Small intestine (tissue), 7 donors: Measurements from ENCODE around the gene POLR2I. TPM values are rescaled to one million over a fixed set of nuclear protein-coding genes. Genes with fewer than 3 reads are reported as not detected.

Experiments
- DNase-seq, 2 donors: peaks; one replicate each; pipeline versions ENCODE4 v3.0.0 to v3.0.0-alpha.2; 2013
- FAIRE-seq: peaks from 2 replicates; lab custom pipeline; 2012; peaks lifted over from hg19 to GRCh38; lab: Jason Lieb, UNC
- H3K27ac ChIP-seq, 3 donors: one replicate each; pipeline ENCODE4 v1.5.1; 2013; ENCODE audit warnings: low read length in 2 of 3, mild to moderate bottlenecking in 2 of 3, control low read depth in 1 of 3, inconsistent platforms in 1 of 3, low read depth in 1 of 3, moderate library complexity in 1 of 3
- H3K27me3 ChIP-seq, 3 donors: one replicate each; pipeline ENCODE4 v1.6.1; 2013; ENCODE audit warnings: low read length in 3 of 3, inconsistent platforms in 1 of 3; ENCODE audit not compliant: control insufficient read depth in 3 of 3, insufficient read depth in 3 of 3
- H3K36me3 ChIP-seq, 3 donors: one replicate each; pipeline ENCODE4 v1.6.1; 2013; ENCODE audit warnings: low read length in 3 of 3, inconsistent platforms in 1 of 3, low read depth in 1 of 3, mild to moderate bottlenecking in 1 of 3, moderate library complexity in 1 of 3; ENCODE audit not compliant: control insufficient read depth in 3 of 3, insufficient read depth in 2 of 3
- H3K4me1 ChIP-seq, 3 donors: one replicate each; pipeline ENCODE4 v1.6.1; 2013; ENCODE audit warnings: low read length in 2 of 3, inconsistent platforms in 1 of 3, low read depth in 1 of 3, mild to moderate bottlenecking in 1 of 3, moderate library complexity in 1 of 3; ENCODE audit not compliant: control insufficient read depth in 3 of 3, insufficient read depth in 2 of 3
- H3K4me3 ChIP-seq, 3 donors: one replicate each; pipeline ENCODE4 v1.5.1; 2013; ENCODE audit warnings: low read length in 3 of 3, control low read depth in 1 of 3, inconsistent platforms in 1 of 3, low read depth in 1 of 3, mild to moderate bottlenecking in 1 of 3, moderate library complexity in 1 of 3
- H3K9me3 ChIP-seq, 2 donors: one replicate each; pipeline ENCODE4 v1.6.1; 2013; ENCODE audit warnings: low read depth in 1 of 2, low read length in 1 of 2; ENCODE audit not compliant: control insufficient read depth in 2 of 2, insufficient read depth in 1 of 2
- WGBS, 3 donors: extraction: QIAGEN DNeasy Blood & Tissue Kit; methylation state at CpG; one replicate each; pipeline ENCODE4 v1.1.7; 2013; 5-methylcytosine and 5-hydroxymethylcytosine counted together
- polyA plus RNA-seq, 4 donors: library from polyadenylated mRNA; stranded (reverse) in 3 of 4; unstranded in 1 of 4; fragments of 200-250 nt in 3 of 4; fragments of 120-200 nt in 1 of 4; gene quantifications; one replicate each; pipeline versions ENCODE4 v1.2.1 to v1.2.3, GENCODE V29; 2013
- donor health status: healthy with polysubstance abuse.
- donor health status: control.
- donor health status: control.
- donor health status: Bipolar disorder and iron deficiency.
- donor health status: healthy.

POLR2I gene
- polyA plus RNA-seq, 4 donors = 46.5 to 77.5 (median 66.5) TPM

- DNase-seq (no peak), FAIRE-seq (no peak)
- Histone ChIP-seq H3K27ac (peak overlapping the region; percentile 68 to 78 (median 76)), H3K4me1 (no peaks in the 10 kb centered on the region), H3K27me3 (no peaks in the 10 kb centered on the region), H3K4me3 (peak overlapping the region in 2 of 3 donors; percentile 11 to 48), H3K9me3 (no peaks in the 10 kb centered on the region), H3K36me3 (peaks cover 12 to 69% (median 20%) of the 10 kb centered on the region in 3 donors)
- 65 to 93% (median 76%) methylated on average over 44 to 47 of the region's 47 CpGs for WGBS, 3 donors
These were observed 36.7 kb upstream of the POLR2I start for GRCh38 chr19:36151144-36152018.

GRCh38 chr19:36150586-36150985 is 35.9 kb upstream of the POLR2I start:
- Histone ChIP-seq H3K36me3 (peaks cover 17 to 77% (median 23%) of the 10 kb centered on the region in 3 donors), H3K4me3 (no peak overlapping the region), H3K9me3 (no peaks in the 10 kb centered on the region), H3K4me1 (no peaks in the 10 kb centered on the region), H3K27ac (peak overlapping the region in 1 of 3 donors; percentile 78), H3K27me3 (no peaks in the 10 kb centered on the region)
- no peak for FAIRE-seq
- 71 to 90% (median 89%) methylated on average over 5 of the region's 5 CpGs for WGBS, 3 donors
- no peak for DNase-seq

GRCh38 chr19:36149673-36150406 is 35.2 kb upstream of the POLR2I start:
- DNase-seq (no peak), FAIRE-seq (no peak)
- no peaks in the 10 kb centered on the region for H3K27me3 ChIP-seq
- no peaks in the 10 kb centered on the region for H3K4me1 ChIP-seq
- 82 to 84% (median 83%) methylated on average over 13 of the region's 13 CpGs for WGBS, 3 donors
- H3K9me3 ChIP-seq = no peaks in the 10 kb centered on the region
- H3K4me3 ChIP-seq = no peak overlapping the region
- no peak overlapping the region for H3K27ac ChIP-seq
- peaks cover 17 to 85% (median 25%) of the 10 kb centered on the region in 3 donors for H3K36me3 ChIP-seq

GRCh38 chr19:36144624-36145023 is 29.9 kb upstream of the POLR2I start:
- no peak for DNase-seq
- H3K27ac ChIP-seq = no peak overlapping the region

GRCh38 chr19:36142496-36142895 is 27.8 kb upstream of the POLR2I start:
- peaks cover 15 to 55% (median 26%) of the 10 kb centered on the region in 3 donors for H3K36me3 ChIP-seq
- H3K4me1 ChIP-seq = peaks cover 5 to 11% (median 6%) of the 10 kb centered on the region in 3 donors
- FAIRE-seq (no peak), DNase-seq (no peak)
- no peaks in the 10 kb centered on the region for H3K27me3 ChIP-seq
- H3K4me3 ChIP-seq = no peak overlapping the region
- peaks cover 0 to 3% of the 10 kb centered on the region in 2 donors for H3K9me3 ChIP-seq
- 91 to 97% (median 93%) methylated on average over 9 of the region's 9 CpGs for WGBS, 3 donors
- no peak overlapping the region for H3K27ac ChIP-seq

More at GRCh38 chr19:36144624-36145023, 29.9 kb upstream of the POLR2I start:
- H3K36me3 ChIP-seq = peaks cover 21 to 74% (median 33%) of the 10 kb centered on the region in 3 donors
- no peaks in the 10 kb centered on the region for H3K27me3 ChIP-seq
- peaks cover 0 to 3% of the 10 kb centered on the region in 2 donors for H3K9me3 ChIP-seq
- H3K4me1 ChIP-seq = peaks cover 5 to 7% (median 6%) of the 10 kb centered on the region in 3 donors
- no peak for FAIRE-seq
- no peak overlapping the region for H3K4me3 ChIP-seq
- WGBS, 3 donors = 97 to 98% (median 97%) methylated on average over 6 of the region's 6 CpGs

GRCh38 chr19:36142046-36142445 is 27.4 kb upstream of the POLR2I start:
- Histone ChIP-seq H3K4me3 (peak overlapping the region in 1 of 3 donors; percentile 7), H3K27me3 (no peaks in the 10 kb centered on the region), H3K27ac (no peak overlapping the region), H3K9me3 (peaks cover 0 to 3% of the 10 kb centered on the region in 2 donors), H3K4me1 (peaks cover 5 to 11% (median 6%) of the 10 kb centered on the region in 3 donors), H3K36me3 (peaks cover 15 to 52% (median 24%) of the 10 kb centered on the region in 3 donors)
- FAIRE-seq (no peak), DNase-seq (no peak)
- WGBS, 3 donors = 93 to 100% (median 94%) methylated on average over 12 to 14 of the region's 14 CpGs

GRCh38 chr19:36141039-36141927 is 26.6 kb upstream of the POLR2I start:
- peak overlapping the region in 2 of 3 donors; percentile 94 to 99 for H3K27ac ChIP-seq
- peaks cover 11 to 44% (median 19%) of the 10 kb centered on the region in 3 donors for H3K36me3 ChIP-seq
- H3K4me3 ChIP-seq = peak overlapping the region; percentile 63 to 79 (median 72)
- H3K9me3 ChIP-seq = peaks cover 0 to 3% of the 10 kb centered on the region in 2 donors
- no peaks in the 10 kb centered on the region for H3K27me3 ChIP-seq
- FAIRE-seq (no peak), DNase-seq (peak; percentile 88 to 93)
- peaks cover 5 to 15% (median 6%) of the 10 kb centered on the region in 3 donors for H3K4me1 ChIP-seq
- WGBS, 3 donors = 20 to 42% (median 34%) methylated on average over 21 to 42 of the region's 42 CpGs
